ENCODE results near the gene DDX59. TPM values are rescaled to one million over a fixed set of nuclear protein-coding genes. Genes with fewer than 3 reads are reported as not detected.

The DDX59 gene
- total RNA-seq, 1 experiment from 2014 or later, result 35.9 TPM

DNA sequence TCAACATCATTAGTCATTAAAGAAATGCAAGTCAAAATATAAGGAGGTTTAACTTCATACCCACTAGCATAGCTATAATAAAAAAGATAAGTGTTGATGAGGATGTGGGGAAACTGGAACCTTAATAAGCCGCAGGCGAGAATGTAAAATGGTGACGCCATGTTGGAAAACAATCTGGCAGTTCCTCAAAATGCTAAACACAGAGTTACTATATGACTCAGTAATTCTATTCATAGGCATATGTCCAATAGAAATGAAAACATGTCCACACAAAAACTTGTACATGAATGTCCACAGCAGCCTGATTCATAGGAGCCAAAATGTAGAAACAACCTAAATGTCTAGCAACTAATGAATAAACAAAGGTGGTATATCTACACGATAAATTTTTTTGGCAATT is 23.2 kb downstream of the DDX59 start:
- CTCF ChIA-PET, result no interaction called here
- no peak for TF ChIP-seq EZH2 (IDR thresholded peaks at IDR 0.05; ENCODE audit: low read depth)
- TF ChIP-seq, protein P1, sequence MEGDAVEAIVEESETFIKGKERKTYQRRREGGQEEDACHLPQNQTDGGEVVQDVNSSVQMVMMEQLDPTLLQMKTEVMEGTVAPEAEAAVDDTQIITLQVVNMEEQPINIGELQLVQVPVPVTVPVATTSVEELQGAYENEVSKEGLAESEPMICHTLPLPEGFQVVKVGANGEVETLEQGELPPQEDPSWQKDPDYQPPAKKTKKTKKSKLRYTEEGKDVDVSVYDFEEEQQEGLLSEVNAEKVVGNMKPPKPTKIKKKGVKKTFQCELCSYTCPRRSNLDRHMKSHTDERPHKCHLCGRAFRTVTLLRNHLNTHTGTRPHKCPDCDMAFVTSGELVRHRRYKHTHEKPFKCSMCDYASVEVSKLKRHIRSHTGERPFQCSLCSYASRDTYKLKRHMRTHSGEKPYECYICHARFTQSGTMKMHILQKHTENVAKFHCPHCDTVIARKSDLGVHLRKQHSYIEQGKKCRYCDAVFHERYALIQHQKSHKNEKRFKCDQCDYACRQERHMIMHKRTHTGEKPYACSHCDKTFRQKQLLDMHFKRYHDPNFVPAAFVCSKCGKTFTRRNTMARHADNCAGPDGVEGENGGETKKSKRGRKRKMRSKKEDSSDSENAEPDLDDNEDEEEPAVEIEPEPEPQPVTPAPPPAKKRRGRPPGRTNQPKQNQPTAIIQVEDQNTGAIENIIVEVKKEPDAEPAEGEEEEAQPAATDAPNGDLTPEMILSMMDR (conservative IDR thresholded peaks at IDR 0.05), result no peak
- Histone ChIP-seq H3K9me2 (ENCODE audit: insufficient read depth) (no peaks in the 10 kb centered on the region), H2AFZ (no peak overlapping the region), H3K9me3 (ENCODE audit: insufficient read depth, low read depth) (no peaks in the 10 kb centered on the region), H3K27me3 (ENCODE audit: insufficient read depth, low read depth) (no peaks in the 10 kb centered on the region), H3K4me1 (replicated peaks; ENCODE audit: insufficient read depth) (peaks cover 24% of the 10 kb centered on the region), H3K4me2 (no peak overlapping the region), H3F3A (ENCODE audit: insufficient read depth, low read depth) (peaks cover 21% of the 10 kb centered on the region; the same call in 1 of the 2 replicates), H3K79me2 (ENCODE audit: low read depth) (no peaks in the 10 kb centered on the region), H3K4me3 (no peak overlapping the region), H3K36me3 (ENCODE audit: low read depth) (peaks cover 17% of the 10 kb centered on the region; the same call in 1 of the 2 replicates), H4K20me1 (ENCODE audit: insufficient read depth) (no peaks in the 10 kb centered on the region), H3K27ac (no peak overlapping the region)
- intact Hi-C loops (cut with micrococcal nuclease; ENCODE audit: unreplicated experiment), result no loop called here
- DNase-seq, result no peak
- POLR2A ChIA-PET (ENCODE audit: unreplicated experiment), result interaction anchor here (0.6 to 0.7 kb wide), 2 partner anchors 8 to 155 kb away, joined by 3 to 4 read pairs; no protein-coding TSS in a partner anchor
- no TSS peak for BruUV-seq (replicated peaks)

DNA sequence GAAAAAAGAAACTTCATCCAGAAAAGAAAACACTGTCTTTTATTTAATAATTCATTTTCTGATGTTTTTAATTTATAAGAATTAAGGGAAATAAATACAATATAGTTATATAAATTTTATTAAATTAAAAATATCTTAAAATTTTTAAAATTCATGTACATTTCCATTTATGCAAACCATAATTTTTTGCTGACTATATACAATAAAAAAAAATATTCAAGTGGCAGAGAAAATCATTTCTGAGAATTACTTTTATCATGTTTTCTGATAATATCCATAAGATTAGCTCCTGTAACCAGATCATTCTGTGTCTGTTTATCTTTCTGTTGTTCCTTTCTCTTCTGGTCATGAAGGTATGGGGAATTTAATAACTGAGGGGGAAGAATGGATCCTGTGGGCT is 25.7 kb downstream of the DDX59 start:
- H3K4me2 ChIP-seq, result no peak overlapping the region
- H3K27ac ChIP-seq, result no peak overlapping the region; the same call in 1 of the 2 replicates
- no peak for TF ChIP-seq EZH2 (IDR thresholded peaks at IDR 0.05; ENCODE audit: low read depth)
- intact Hi-C loops (cut with micrococcal nuclease; ENCODE audit: unreplicated experiment), result no loop called here
- peaks cover 45% of the 10 kb centered on the region for H3K4me1 ChIP-seq (replicated peaks; ENCODE audit: insufficient read depth)
- no TSS peak for BruUV-seq (replicated peaks)
- H4K20me1 ChIP-seq (ENCODE audit: insufficient read depth), result no peaks in the 10 kb centered on the region
- no peak overlapping the region for H2AFZ ChIP-seq
- ChIA-PET CTCF (interaction anchor here (0.6 kb wide), 1 partner anchor 124 kb away, joined by 3 read pairs; no protein-coding TSS in a partner anchor), POLR2A (ENCODE audit: unreplicated experiment) (interaction anchor here (0.6 kb wide), 1 partner anchor 27 kb away, joined by 5 read pairs; no protein-coding TSS in a partner anchor)
- H3K79me2 ChIP-seq (ENCODE audit: low read depth), result no peaks in the 10 kb centered on the region
- H3K9me3 ChIP-seq (ENCODE audit: insufficient read depth, low read depth), result no peaks in the 10 kb centered on the region
- H3K27me3 ChIP-seq (ENCODE audit: insufficient read depth, low read depth), result no peaks in the 10 kb centered on the region
- H3K9me2 ChIP-seq (ENCODE audit: insufficient read depth), result no peaks in the 10 kb centered on the region
- H3K4me3 ChIP-seq, result no peak overlapping the region
- H3F3A ChIP-seq (ENCODE audit: insufficient read depth, low read depth), result peaks cover 34% of the 10 kb centered on the region
- DNase-seq, result no peak
- H3K36me3 ChIP-seq (ENCODE audit: low read depth), result peaks cover 17% of the 10 kb centered on the region; the same call in 1 of the 2 replicates

GRCh38 chr1:200642481-200642880 is 27.2 kb downstream of the DDX59 start:
- Histone ChIP-seq H3F3A (ENCODE audit: insufficient read depth, low read depth) (peaks cover 41% of the 10 kb centered on the region), H2AFZ (no peak overlapping the region), H3K27me3 (ENCODE audit: insufficient read depth, low read depth) (no peaks in the 10 kb centered on the region), H3K9me2 (ENCODE audit: insufficient read depth) (no peaks in the 10 kb centered on the region), H3K9me3 (ENCODE audit: insufficient read depth, low read depth) (no peaks in the 10 kb centered on the region), H3K4me3 (no peak overlapping the region), H3K27ac (peak overlapping the region; percentile 86), H3K4me2 (no peak overlapping the region), H3K79me2 (ENCODE audit: low read depth) (no peaks in the 10 kb centered on the region), H4K20me1 (ENCODE audit: insufficient read depth) (no peaks in the 10 kb centered on the region), H3K36me3 (ENCODE audit: low read depth) (peaks cover 13% of the 10 kb centered on the region; the same call in 1 of the 2 replicates), H3K4me1 (replicated peaks; ENCODE audit: insufficient read depth) (peaks cover 45% of the 10 kb centered on the region)
- intact Hi-C loops (cut with micrococcal nuclease; ENCODE audit: unreplicated experiment), result no loop called here
- no peak for DNase-seq
- ChIA-PET CTCF (interaction anchor here (0.9 kb wide), 1 partner anchor 20 kb away, joined by 3 read pairs; no protein-coding TSS in a partner anchor), POLR2A (ENCODE audit: unreplicated experiment) (no interaction called here)
- no TSS peak for BruUV-seq (replicated peaks)
- TF ChIP-seq, protein P1 (conservative IDR thresholded peaks at IDR 0.05), result no peak
